Neural progenitor cell (in vitro differentiated cells): ENCODE measurements around the gene PARP8. TPM values are rescaled to one million over a fixed set of nuclear protein-coding genes. Genes with fewer than 3 reads are reported as not detected.

ENCODE experiments used
- DNase-seq: peaks from one replicate; pipeline ENCODE4 v3.0.0-alpha.2; 2016; ENCODE audit warnings: low spot score
- H2AFZ ChIP-seq: fragments of 200-600 bp; sonication (generic); replicated peaks from 2 replicates; pipeline ENCODE4 v1.6.1; 2016; ENCODE audit warnings: antibody characterized with exemption
- H3F3A ChIP-seq: fragments of 200-600 bp; sonication (generic); 2 replicates; pipeline ENCODE4 v1.6.1; 2016; ENCODE audit warnings: antibody characterized with exemption, low read depth
- H3K27ac ChIP-seq: fragments of 200-600 bp; sonication (generic); 2 replicates; pipeline ENCODE4 v1.5.1; 2016; ENCODE audit warnings: mild to moderate bottlenecking
- H3K27me3 ChIP-seq: fragments of 200-600 bp; sonication (generic); 2 replicates; pipeline ENCODE4 v1.6.1; 2016; ENCODE audit warnings: mild to moderate bottlenecking, moderate library complexity
- H3K36me3 ChIP-seq: fragments of 200-600 bp; sonication (generic); 2 replicates; pipeline ENCODE4 v1.5.1; 2016
- H3K4me1 ChIP-seq: fragments of 200-600 bp; sonication (generic); 2 replicates; pipeline ENCODE4 v1.6.1; 2016; ENCODE audit warnings: mixed run types
- H3K4me2 ChIP-seq: fragments of 200-600 bp; sonication (generic); 2 replicates; pipeline ENCODE4 v1.6.1; 2016
- H3K4me3 ChIP-seq: fragments of 200-600 bp; sonication (generic); 2 replicates; pipeline ENCODE4 v1.5.1; 2016
- H3K79me2 ChIP-seq: fragments of 200-600 bp; sonication (generic); 2 replicates; pipeline ENCODE4 v1.6.1; 2016; ENCODE audit warnings: low read depth
- H3K9ac ChIP-seq: fragments of 200-600 bp; sonication (generic); 2 replicates; pipeline ENCODE4 v1.6.1; 2016
- H3K9me3 ChIP-seq: fragments of 200-600 bp; sonication (generic); 2 replicates; pipeline ENCODE4 v1.5.1; 2016; ENCODE audit warnings: low read depth
- H4K20me1 ChIP-seq: fragments of 200-600 bp; sonication (generic); 2 replicates; pipeline ENCODE4 v1.6.1; 2016; ENCODE audit warnings: low read depth
- H3K27ac Mint-ChIP-seq: 3 replicates; pipeline ENCODE4 v1.8.0; 2021; ENCODE audit warnings: mixed read lengths
- H3K27me3 Mint-ChIP-seq: 2 replicates; pipeline ENCODE4 v1.8.0; 2022; ENCODE audit warnings: low read depth, mild to moderate bottlenecking, inconsistent platforms, moderate library complexity, mixed read lengths; ENCODE audit not compliant: insufficient read depth
- H3K36me3 Mint-ChIP-seq: 3 replicates; pipeline ENCODE4 v1.8.0; 2021; ENCODE audit warnings: mixed read lengths
- H3K4me1 Mint-ChIP-seq: 3 replicates; pipeline ENCODE4 v1.8.0; 2021; ENCODE audit warnings: mixed read lengths
- H3K4me3 Mint-ChIP-seq: 3 replicates; pipeline ENCODE4 v1.8.0; 2021; ENCODE audit warnings: mild to moderate bottlenecking, moderate library complexity, mixed read lengths
- H3K9me3 Mint-ChIP-seq: 3 replicates; pipeline ENCODE4 v1.8.0; 2020; ENCODE audit warnings: mixed read lengths
- CTCF ChIP-seq: fragments of 200-600 bp; sonication (generic); IDR thresholded peaks from 2 replicates; pipeline ENCODE4 v1.5.1; 2017; ENCODE audit warnings: antibody characterized with exemption, mild to moderate bottlenecking
- EZH2 ChIP-seq: fragments of 200-600 bp; sonication (generic); IDR thresholded peaks from 2 replicates; pipeline ENCODE4 v1.6.1; 2017; ENCODE audit warnings: antibody characterized with exemption, mild to moderate bottlenecking, moderate library complexity
- EZH2phosphoT487 ChIP-seq: fragments of 200-600 bp; sonication (generic); IDR thresholded peaks from 2 replicates; pipeline ENCODE4 v1.6.1; 2017; ENCODE audit warnings: antibody characterized with exemption
- total RNA-seq: library from RNA; depleted of rRNA; stranded (reverse); fragments of >200 nt; gene quantifications from 2 replicates; pipeline ENCODE4 v1.2.3, GENCODE V29; 2015; ENCODE audit warnings: low replicate concordance

Gene PARP8
- total RNA-seq, 1 donor from 2014 or later: 38.9 TPM

- H3K27me3 ChIP-seq: no peaks in the 10 kb centered on the region
- no peak overlapping the region for H3K4me3 Mint-ChIP-seq
- no peak for DNase-seq
These were observed 190.1 kb downstream of the PARP8 start for GRCh38 chr5:50856401-50857119.

GRCh38 chr5:50863534-50864170 lies 197.2 kb downstream of the PARP8 start:
- Mint-ChIP-seq H3K27me3 (peaks cover 2% of the 10 kb centered on the region), H3K36me3 (no peaks in the 10 kb centered on the region), H3K27ac (no peak overlapping the region), H3K4me3 (no peak overlapping the region), H3K9me3 (no peaks in the 10 kb centered on the region), H3K4me1 (peaks cover 46% of the 10 kb centered on the region)
- H3K36me3 ChIP-seq: no peaks in the 10 kb centered on the region
- peak overlapping the region; percentile 43 for H3K4me2 ChIP-seq
- H3K4me1 ChIP-seq: peaks cover 41% of the 10 kb centered on the region
- H3K4me3 ChIP-seq: no peak overlapping the region
- H3K9me3 ChIP-seq: no peaks in the 10 kb centered on the region
- no peak overlapping the region for H2AFZ ChIP-seq
- peaks cover 26% of the 10 kb centered on the region for H3F3A ChIP-seq
- H3K9ac ChIP-seq: no peak overlapping the region
- H4K20me1 ChIP-seq: no peaks in the 10 kb centered on the region
- no peaks in the 10 kb centered on the region for H3K79me2 ChIP-seq
- TF ChIP-seq EZH2phosphoT487 (no peak), EZH2 (no peak), CTCF (no peak)
- no peak for DNase-seq
- H3K27me3 ChIP-seq: no peaks in the 10 kb centered on the region
- H3K27ac ChIP-seq: peak overlapping the region; percentile 79

More at GRCh38 chr5:50856401-50857119, 190.1 kb downstream of the PARP8 start:
- no peak overlapping the region for H3K27ac Mint-ChIP-seq
- H3K9me3 Mint-ChIP-seq: no peaks in the 10 kb centered on the region
- no peaks in the 10 kb centered on the region for H3K4me1 Mint-ChIP-seq
- Histone ChIP-seq H3K27ac (no peak overlapping the region), H3K4me2 (no peak overlapping the region), H3K36me3 (no peaks in the 10 kb centered on the region), H3K9me3 (no peaks in the 10 kb centered on the region), H3K4me1 (no peaks in the 10 kb centered on the region), H3K9ac (no peak overlapping the region), H2AFZ (peak overlapping the region; percentile 17), H4K20me1 (no peaks in the 10 kb centered on the region), H3K4me3 (no peak overlapping the region), H3K79me2 (no peaks in the 10 kb centered on the region), H3F3A (no peaks in the 10 kb centered on the region)
- no peaks in the 10 kb centered on the region for H3K27me3 Mint-ChIP-seq
- TF ChIP-seq EZH2phosphoT487: no peak
- TF ChIP-seq CTCF: no peak
- TF ChIP-seq EZH2: no peak
- no peaks in the 10 kb centered on the region for H3K36me3 Mint-ChIP-seq

GRCh38 chr5:50864466-50864865 lies 198.0 kb downstream of the PARP8 start:
- Histone ChIP-seq H3K4me1 (peaks cover 41% of the 10 kb centered on the region), H3K4me3 (no peak overlapping the region), H3K4me2 (no peak overlapping the region), H4K20me1 (no peaks in the 10 kb centered on the region), H3K79me2 (no peaks in the 10 kb centered on the region), H3K9ac (no peak overlapping the region), H3K27me3 (no peaks in the 10 kb centered on the region), H3K9me3 (no peaks in the 10 kb centered on the region), H3K27ac (no peak overlapping the region), H2AFZ (no peak overlapping the region), H3F3A (peaks cover 26% of the 10 kb centered on the region), H3K36me3 (no peaks in the 10 kb centered on the region)
- no peak overlapping the region for H3K27ac Mint-ChIP-seq
- peaks cover 2% of the 10 kb centered on the region for H3K36me3 Mint-ChIP-seq
- peaks cover 2% of the 10 kb centered on the region for H3K27me3 Mint-ChIP-seq
- TF ChIP-seq EZH2phosphoT487 (no peak), CTCF (no peak), EZH2 (no peak)
- H3K4me1 Mint-ChIP-seq: peaks cover 46% of the 10 kb centered on the region
- DNase-seq: no peak
- H3K9me3 Mint-ChIP-seq: no peaks in the 10 kb centered on the region
- no peak overlapping the region for H3K4me3 Mint-ChIP-seq
